HG02970 (cell line): ENCODE measurements around the gene TBX2.

Experiments
- ATAC-seq: cut with Tn5 transposase; IDR thresholded peaks from one replicate; pipeline ENCODE4 v1.9.1; 2021; ENCODE audit warnings: mild to moderate bottlenecking, moderate library complexity, moderate number of reproducible peaks; ENCODE audit not compliant: unreplicated experiment, low FRiP score

TBX2 gene

GRCh38 chr17:61450641-61451537 lies 51.2 kb downstream of the TBX2 start:
- ATAC-seq: no peak

- ATAC-seq: no peak
Measured at GRCh38 chr17:61451538-61452300, 52.1 kb downstream of the TBX2 start.

GRCh38 chr17:61452301-61453290 lies 53.0 kb downstream of the TBX2 start, which contains the start of gene TBX4:
TBX4 (plus strand) TSS chr17:61452422; CDS start chr17:61456491, 4,069 bp downstream.
- no peak for ATAC-seq

- no peak for ATAC-seq
Measured at GRCh38 chr17:61453566-61454380, 54.1 kb downstream of the TBX2 start.

- no peak for ATAC-seq
Measured at GRCh38 chr17:61454381-61455323, 55.0 kb downstream of the TBX2 start.

DNA sequence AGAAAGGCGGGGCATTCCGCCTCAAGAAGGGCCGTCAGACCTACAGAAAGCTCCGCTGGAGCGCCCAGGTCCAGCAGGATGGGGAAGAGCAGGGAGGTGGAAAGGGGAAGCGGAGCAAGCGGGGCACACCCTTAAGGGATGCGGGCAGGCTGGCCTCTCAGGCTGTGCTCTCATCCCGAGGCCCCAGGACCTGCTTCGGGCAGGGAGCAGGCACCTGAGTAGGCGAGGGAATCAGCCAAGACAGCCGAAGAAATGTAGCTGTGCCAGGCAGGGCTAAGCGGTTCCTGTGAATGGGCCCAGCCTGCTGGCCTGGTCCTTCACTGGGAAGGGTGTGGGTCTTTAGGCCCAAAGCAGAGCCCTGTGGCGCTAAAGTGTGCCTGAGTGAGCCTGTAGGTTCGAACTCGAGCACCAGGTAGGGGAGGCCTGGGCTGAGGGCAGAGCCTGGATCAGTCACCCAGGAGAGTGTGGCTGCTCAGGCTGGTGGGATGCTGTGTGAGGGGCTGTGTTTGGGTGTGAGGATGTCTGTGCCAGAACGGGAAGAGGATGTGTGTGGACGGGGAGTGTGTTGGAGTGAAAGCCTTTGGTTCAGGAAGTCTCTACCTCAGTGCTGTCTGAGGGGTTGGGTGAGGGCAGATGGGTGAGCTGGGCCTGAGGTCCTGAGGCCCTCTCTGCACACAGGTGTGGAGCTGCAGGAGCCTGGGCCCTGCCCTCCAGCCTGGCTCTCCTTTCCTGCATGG lies 55.8 kb downstream of the TBX2 start:
- ATAC-seq: no peak

GRCh38 chr17:61456061-61456681 lies 56.5 kb downstream of the TBX2 start:
- no peak for ATAC-seq

DNA sequence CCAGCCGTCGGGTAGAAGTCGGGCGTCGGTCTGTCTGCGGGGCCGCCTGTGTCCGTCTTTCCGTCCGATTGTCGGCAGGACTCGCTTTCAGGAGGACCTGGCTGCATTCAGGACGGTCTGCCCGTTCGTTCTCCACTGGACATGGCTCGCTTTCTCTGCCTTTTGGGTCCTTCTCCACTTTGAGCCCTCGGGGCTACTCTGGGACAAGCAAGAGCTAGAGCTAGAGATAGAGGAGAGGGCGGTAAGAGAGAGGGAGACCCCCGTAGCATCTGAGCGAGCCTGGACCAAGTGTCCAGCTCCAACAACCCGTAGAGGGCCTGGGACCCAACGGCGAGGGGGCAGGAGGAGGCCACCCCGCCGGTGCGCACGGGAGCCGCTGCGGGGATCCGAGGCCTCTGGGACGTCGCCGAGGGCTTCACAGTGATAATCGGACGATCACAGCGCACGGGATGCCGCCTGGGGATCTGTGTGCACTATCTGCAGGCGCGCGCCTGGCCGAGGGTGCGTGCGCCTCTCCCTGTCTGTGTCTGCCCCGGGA lies 57.1 kb downstream of the TBX2 start:
- ATAC-seq: no peak

DNA sequence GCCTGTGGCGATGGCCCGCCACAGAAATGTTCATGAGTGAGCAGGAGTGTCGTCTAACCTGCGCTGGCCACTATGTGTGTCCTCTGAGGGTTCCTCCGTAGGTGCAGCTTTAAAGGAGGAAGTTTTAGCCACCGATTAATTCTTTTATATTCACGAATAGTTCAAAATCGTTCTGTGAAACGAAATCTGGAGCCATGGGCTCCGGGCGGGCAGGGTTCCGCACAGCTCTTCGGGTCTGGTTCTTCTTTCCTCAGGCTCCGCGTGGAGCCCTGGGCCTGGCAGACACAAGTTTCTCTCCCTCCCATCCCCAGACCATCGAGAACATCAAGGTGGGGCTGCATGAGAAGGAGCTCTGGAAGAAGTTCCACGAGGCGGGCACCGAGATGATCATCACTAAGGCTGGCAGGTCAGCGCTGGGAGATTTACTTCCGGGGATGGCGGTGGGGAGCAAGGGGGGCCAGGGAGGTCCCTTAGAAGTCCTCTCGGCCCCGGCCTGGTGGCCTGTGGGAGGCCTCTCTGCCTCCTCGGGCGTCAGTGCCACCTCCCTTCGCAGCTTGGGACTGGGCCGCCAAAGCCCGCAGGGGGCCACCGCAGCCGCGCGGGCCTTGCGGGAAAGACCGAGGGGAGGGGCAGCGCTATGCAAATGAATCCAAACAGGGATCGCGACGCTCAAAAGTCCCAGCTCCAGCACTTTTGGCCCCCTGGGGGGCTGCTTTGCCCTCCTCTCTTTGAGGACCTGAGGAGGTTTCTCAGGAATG lies 57.8 kb downstream of the TBX2 start:
- no peak for ATAC-seq

GRCh38 chr17:61458000-61458399 lies 58.4 kb downstream of the TBX2 start:
- ATAC-seq: no peak

- no peak for ATAC-seq
Measured at GRCh38 chr17:61458421-61459141, 58.9 kb downstream of the TBX2 start.
